ENCODE results near the gene CDC42BPB. TPM values are rescaled to one million over a fixed set of nuclear protein-coding genes. Genes with fewer than 3 reads are reported as not detected.

Gene CDC42BPB
- total and polyA plus RNA-seq, 2 of the 13 experiments (the other 11 are each of a cell fraction or from before 2014, with no cell fraction given): 19.7 to 32.3 TPM

DNA sequence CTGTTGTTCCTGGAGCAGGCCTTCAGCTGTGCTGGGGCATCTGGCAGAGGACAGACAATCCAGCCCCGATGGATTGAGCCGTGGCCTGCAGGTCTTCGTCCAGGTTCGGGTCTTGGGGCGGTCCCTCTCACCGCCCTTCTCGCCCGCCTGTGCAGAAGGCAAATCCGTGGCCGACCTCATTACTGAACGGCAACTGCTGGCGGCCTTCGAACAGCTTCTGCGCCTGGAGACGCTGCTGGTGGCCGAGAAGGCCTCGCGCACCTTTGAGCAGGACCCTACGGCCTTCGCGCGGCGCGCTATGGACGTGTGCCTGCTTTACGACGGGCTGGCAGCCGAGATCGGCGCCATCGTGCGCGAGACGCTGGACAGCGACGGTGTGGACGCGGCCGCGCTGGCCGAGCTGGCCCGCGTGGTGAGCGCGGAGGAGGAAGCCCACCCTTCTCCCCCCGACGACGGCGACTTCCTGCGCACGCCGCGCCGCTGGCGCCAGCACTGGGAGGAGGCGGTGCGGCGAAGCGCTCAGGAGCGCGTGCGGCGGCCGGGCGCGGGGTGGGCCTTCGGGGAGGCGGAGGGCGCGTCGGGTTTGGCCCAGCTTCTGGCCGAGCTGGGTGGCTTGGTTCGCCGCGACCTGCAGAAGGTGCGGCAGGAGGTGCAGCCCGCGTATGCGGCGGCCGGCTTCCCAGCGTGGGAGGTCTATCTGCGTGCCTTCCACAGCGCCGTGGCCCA is 44.8 kb upstream of the CDC42BPB start (continued):
- TF ChIP-seq SUZ12 (IDR thresholded peaks at IDR 0.05; ENCODE audit: low read depth, low read length) (no peak), ZNF30 (CRISPR knock-in tag; IDR thresholded peaks at IDR 0.05) (no peak), ZFX (CRISPR knock-in tag; IDR thresholded peaks at IDR 0.05; ENCODE audit: low read depth) (peak; percentile 43; the same call in 1 of the 2 replicates), AKAP8 (CRISPR knock-in tag; IDR thresholded peaks at IDR 0.05) (0 out of 2 replicates have a peak, but pooled peaks have one; percentile 33), CREM (IDR thresholded peaks at IDR 0.05) (no peak), CREM (CRISPR knock-in tag; IDR thresholded peaks at IDR 0.05) (no peak), HOXA3 (CRISPR knock-in tag; IDR thresholded peaks at IDR 0.05) (peak; percentile 32; the same call in 1 of the 2 replicates), ZEB1 (IDR thresholded peaks at IDR 0.05; ENCODE audit: insufficient replicate concordance, low read depth) (no peak), ZFY (CRISPR knock-in tag; IDR thresholded peaks at IDR 0.05) (0 out of 2 replicates have a peak, but pooled peaks have one; percentile 18), HDAC1 (CRISPR knock-in tag; IDR thresholded peaks at IDR 0.05) (0 out of 2 replicates have a peak, but pooled peaks have one; percentile 33), ZNF24 (IDR thresholded peaks at IDR 0.05) (no peak), ONECUT2 (CRISPR knock-in tag; IDR thresholded peaks at IDR 0.05) (no peak), HNF4A (CRISPR knock-in tag; IDR thresholded peaks at IDR 0.05) (no peak), ISX (CRISPR knock-in tag; conservative IDR thresholded peaks at IDR 0.05) (no peak)
- TF ChIP-seq, protein P1, sequence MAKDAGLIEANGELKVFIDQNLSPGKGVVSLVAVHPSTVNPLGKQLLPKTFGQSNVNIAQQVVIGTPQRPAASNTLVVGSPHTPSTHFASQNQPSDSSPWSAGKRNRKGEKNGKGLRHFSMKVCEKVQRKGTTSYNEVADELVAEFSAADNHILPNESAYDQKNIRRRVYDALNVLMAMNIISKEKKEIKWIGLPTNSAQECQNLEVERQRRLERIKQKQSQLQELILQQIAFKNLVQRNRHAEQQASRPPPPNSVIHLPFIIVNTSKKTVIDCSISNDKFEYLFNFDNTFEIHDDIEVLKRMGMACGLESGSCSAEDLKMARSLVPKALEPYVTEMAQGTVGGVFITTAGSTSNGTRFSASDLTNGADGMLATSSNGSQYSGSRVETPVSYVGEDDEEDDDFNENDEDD (CRISPR knock-in tag; IDR thresholded peaks at IDR 0.05; ENCODE audit: borderline replicate concordance): no peak
